Measurements from ENCODE around the gene MYH7.

Gene MYH7

GRCh38 chr14:23365732-23366425, 69.6 kb downstream of the MYH7 start:
- Mint-ChIP-seq H3K27me3 (ENCODE audit: low read depth) (peaks cover 4% of the 10 kb centered on the region), H3K36me3 (ENCODE audit: low read depth) (peaks cover 10% of the 10 kb centered on the region), H3K4me3 (peak overlapping the region; percentile 78 to 88 (median 85)), H3K4me1 (peaks cover 42% of the 10 kb centered on the region), H3K9me3 (no peaks in the 10 kb centered on the region), H3K27ac (peak overlapping the region; percentile 98 to 99 (median 98))
- no peak for TF ChIP-seq CTCF (IDR thresholded peaks at IDR 0.05; ENCODE audit: unreplicated experiment in 3 of 3)

DNA sequence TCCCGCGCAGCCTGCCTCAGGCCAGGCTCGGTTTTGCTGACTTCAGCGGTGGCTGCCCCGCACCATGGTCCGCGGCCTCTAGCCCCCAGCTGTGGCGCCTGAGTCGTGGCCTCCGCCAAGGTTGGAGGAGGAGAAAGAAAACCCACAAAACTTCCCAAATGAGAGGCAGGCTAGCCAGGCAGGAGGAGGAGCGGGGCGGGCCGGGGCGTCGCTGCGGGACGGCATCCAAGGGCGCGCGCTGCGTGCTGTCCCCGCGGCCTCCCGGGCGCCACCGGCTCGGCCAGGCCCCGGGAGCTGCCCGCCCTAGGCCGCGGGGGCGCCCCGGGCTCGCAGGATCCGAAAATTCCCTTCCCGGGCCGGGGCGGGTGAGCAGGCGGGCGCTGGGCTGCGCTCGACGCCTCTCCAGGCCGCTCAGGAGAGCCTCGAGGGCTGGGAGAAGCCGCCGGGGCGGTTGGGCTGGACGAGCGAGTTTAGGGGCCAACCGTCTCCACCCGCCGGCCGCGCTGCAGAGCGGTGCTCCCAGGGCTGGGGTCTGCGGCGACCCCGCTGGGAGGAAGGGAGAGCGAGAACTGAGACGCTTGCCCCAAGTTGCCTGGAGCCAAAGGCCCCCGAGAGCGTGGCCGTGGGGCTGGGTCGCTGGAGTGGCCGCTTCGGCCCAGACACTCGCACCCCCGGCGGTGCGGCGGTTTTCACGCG, 70.3 kb downstream of the MYH7 start, which contains the start of gene EFS:
TSS of gene EFS (minus strand) at position 137 of the 696 bp plus-strand sequence. CDS start 147 bp downstream, outside the sequence.
- peak within 1 kb of the TSS; percentile 94 to 99 (median 96) for H3K4me3 Mint-ChIP-seq
- H3K27ac Mint-ChIP-seq, result peak within 1 kb of the TSS; percentile 98 to 99 (median 99)
- H3K36me3 Mint-ChIP-seq (ENCODE audit: low read depth), result peaks cover 17% of the 10 kb centered on the region
- TF ChIP-seq CTCF (IDR thresholded peaks at IDR 0.05; ENCODE audit: unreplicated experiment in 3 of 3), result no peak
- no peaks in the 10 kb centered on the region for H3K9me3 Mint-ChIP-seq
- H3K27me3 Mint-ChIP-seq (ENCODE audit: low read depth), result peaks cover 4% of the 10 kb centered on the region
- H3K4me1 Mint-ChIP-seq, result peaks cover 44% of the 10 kb centered on the region

DNA sequence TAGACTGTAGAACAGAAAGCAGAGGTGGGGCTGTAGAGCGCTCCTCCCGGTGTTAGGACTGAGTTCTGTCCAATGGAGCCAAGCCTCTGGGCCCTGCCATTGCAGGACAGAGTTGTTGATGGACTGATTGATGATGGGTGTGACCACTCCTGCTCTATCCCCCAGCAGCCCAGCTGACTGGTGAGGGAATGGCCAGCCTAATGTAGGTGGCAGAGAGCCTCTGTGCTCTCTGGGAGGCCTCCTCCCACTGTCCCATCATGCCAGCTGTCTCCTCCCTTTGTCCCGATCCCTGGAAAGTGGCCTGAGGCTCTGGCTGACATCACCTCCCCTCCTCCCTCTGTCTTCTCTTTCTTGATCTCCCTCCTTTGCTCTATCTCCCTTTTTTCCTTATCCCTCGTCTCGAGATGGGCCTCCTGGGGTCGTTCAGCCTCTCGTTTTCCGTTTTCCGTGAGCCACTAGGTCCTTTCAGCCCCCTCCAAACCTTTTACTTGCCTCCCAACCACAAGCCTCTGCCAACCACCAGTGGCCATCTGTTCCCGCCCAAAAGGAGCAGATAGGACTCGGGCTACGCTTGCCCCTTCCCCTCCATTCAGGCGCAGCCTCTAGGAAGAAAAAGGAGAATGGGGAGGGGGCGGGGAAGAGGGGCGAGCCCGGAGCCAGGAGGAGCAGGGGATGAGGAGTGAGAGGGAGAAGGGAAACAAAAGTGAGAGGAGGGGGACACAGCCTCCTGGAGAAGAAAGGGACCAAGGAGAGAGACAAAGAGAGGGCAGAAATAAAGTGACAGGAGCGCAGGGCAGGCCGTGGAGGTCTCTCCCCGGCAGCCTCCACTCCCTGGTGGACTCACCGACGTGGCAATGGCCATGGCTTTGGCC, 71.1 kb downstream of the MYH7 start:
- H3K4me1 Mint-ChIP-seq, result peaks cover 44% of the 10 kb centered on the region
- peak overlapping the region; percentile 98 to 99 (median 98) for H3K27ac Mint-ChIP-seq
- peak overlapping the region; percentile 94 to 99 (median 96) for H3K4me3 Mint-ChIP-seq
- H3K36me3 Mint-ChIP-seq (ENCODE audit: low read depth), result peaks cover 19% of the 10 kb centered on the region
- peaks cover 4% of the 10 kb centered on the region for H3K27me3 Mint-ChIP-seq (ENCODE audit: low read depth)
- no peak for TF ChIP-seq CTCF (IDR thresholded peaks at IDR 0.05; ENCODE audit: unreplicated experiment in 3 of 3)
- no peaks in the 10 kb centered on the region for H3K9me3 Mint-ChIP-seq
